IMR-90 (cell line): ENCODE data around the gene ACTRT2. TPM values are rescaled to one million over a fixed set of nuclear protein-coding genes. Genes with fewer than 3 reads are reported as not detected.

Source experiments
- ATAC-seq: fragments of 200-7000 bp; cut with Tn5 transposase; 2 replicates; pipeline ENCODE4 v1.9.1; 2020; ENCODE audit warnings: low read depth, mild to moderate bottlenecking, moderate library complexity
- BruUV-seq: library from RNA; stranded (reverse); fragments of 400-500 nt; replicated peaks from 2 replicates; lab custom pipeline; 2021; lab: Mats Ljungman, UMichigan
- CTCF ChIA-PET: fragments of 300-600 bp; formaldehyde crosslinking; extraction: SDS; loops from one replicate; lab custom pipeline; 2021; ENCODE audit warnings: antibody characterized with exemption; lab: Yijun Ruan, JAX
- POLR2A ChIA-PET: fragments of 300-600 bp; sonication (Branson Sonifier 250); formaldehyde crosslinking; loops from one replicate; lab custom pipeline; 2022; ENCODE audit warnings: antibody characterized with exemption; ENCODE audit not compliant: unreplicated experiment; lab: Charles Lee
- DNase-seq: peaks from one replicate; pipeline ENCODE4 v3.0.0; 2013
- H2AFZ ChIP-seq: replicated peaks from 2 replicates; pipeline ENCODE3; 2013; ENCODE audit warnings: low read length, mild to moderate bottlenecking; ENCODE audit not compliant: poor library complexity
- H2AK5ac ChIP-seq: 2 replicates; pipeline ENCODE4 v1.6.1; 2013; ENCODE audit warnings: low read depth, low read length, inconsistent platforms
- H2AK9ac ChIP-seq: replicated peaks from 2 replicates; pipeline ENCODE3; 2013; ENCODE audit warnings: mild to moderate bottlenecking, low read depth, low read length, moderate library complexity; ENCODE audit not compliant: poor library complexity
- H2BK120ac ChIP-seq: 2 replicates; pipeline ENCODE4 v1.6.1; 2013; ENCODE audit warnings: low read depth, low read length, inconsistent platforms
- H2BK15ac ChIP-seq: 3 replicates; pipeline ENCODE4 v1.6.1; 2013; ENCODE audit warnings: low read depth, low read length, inconsistent platforms
- H2BK20ac ChIP-seq: 2 replicates; pipeline ENCODE4 v1.6.1; 2013; ENCODE audit warnings: low read depth, mild to moderate bottlenecking, inconsistent platforms, low read length, moderate library complexity
- H2BK5ac ChIP-seq: 2 replicates; pipeline ENCODE4 v1.6.1; 2013; ENCODE audit warnings: mild to moderate bottlenecking, low read depth, low read length, inconsistent platforms; ENCODE audit not compliant: poor library complexity, severe bottlenecking
- H3K14ac ChIP-seq: replicated peaks from 2 replicates; pipeline ENCODE4 v1.6.1; 2013; ENCODE audit warnings: low read depth, low read length, inconsistent platforms
- H3K18ac ChIP-seq: 2 replicates; pipeline ENCODE4 v1.6.1; 2013; ENCODE audit warnings: low read depth, low read length, control low read depth
- H3K23ac ChIP-seq: 2 replicates; pipeline ENCODE4 v1.6.1; 2013; ENCODE audit warnings: low read depth, low read length, inconsistent platforms
- H3K27ac ChIP-seq: 2 replicates; pipeline ENCODE4 v1.5.1; 2013; ENCODE audit warnings: mild to moderate bottlenecking, control low read depth, low read length; ENCODE audit not compliant: insufficient read depth
- H3K27me3 ChIP-seq: 2 replicates; pipeline ENCODE4 v1.6.1; 2013; ENCODE audit warnings: low read length; ENCODE audit not compliant: control insufficient read depth, insufficient read depth
- H3K36me3 ChIP-seq: 2 replicates; pipeline ENCODE4 v1.6.1; 2013; ENCODE audit warnings: low read length, mixed read lengths; ENCODE audit not compliant: control insufficient read depth, insufficient read depth
- H3K4ac ChIP-seq: 2 replicates; pipeline ENCODE4 v1.6.1; 2013; ENCODE audit warnings: low read depth, low read length, inconsistent platforms
- H3K4me1 ChIP-seq: 2 replicates; pipeline ENCODE4 v1.6.1; 2013; ENCODE audit warnings: low read length, mixed read lengths; ENCODE audit not compliant: control insufficient read depth, insufficient read depth
- H3K4me2 ChIP-seq: 2 replicates; pipeline ENCODE4 v1.6.1; 2013; ENCODE audit warnings: low read depth, mild to moderate bottlenecking, control low read depth, low read length, moderate library complexity
- H3K4me3 ChIP-seq: 2 replicates; pipeline ENCODE4 v1.5.1; 2013; ENCODE audit warnings: low read depth, mild to moderate bottlenecking, control low read depth, low read length, moderate library complexity; ENCODE audit not compliant: insufficient read depth
- H3K56ac ChIP-seq: 2 replicates; pipeline ENCODE4 v1.6.1; 2013; ENCODE audit warnings: low read length, inconsistent platforms; ENCODE audit not compliant: insufficient read depth; ENCODE audit errors: extremely low read depth
- H3K79me1 ChIP-seq, 2 experiments: 2 replicates each; pipeline ENCODE4 v1.6.1; 2013; ENCODE audit warnings: low read length in 2 of 2, inconsistent platforms in 1 of 2, low read depth in 1 of 2
- H3K9ac ChIP-seq: 2 replicates; pipeline ENCODE4 v1.6.1; 2013; ENCODE audit warnings: low read depth, low read length, control low read depth
- H3K9me1 ChIP-seq: 2 replicates; pipeline ENCODE4 v1.6.1; 2013; ENCODE audit warnings: low read length, inconsistent platforms; ENCODE audit not compliant: insufficient read depth
- H3K9me3 ChIP-seq: 2 replicates; pipeline ENCODE4 v1.6.1; 2013; ENCODE audit warnings: low read length; ENCODE audit not compliant: control insufficient read depth, insufficient read depth
- H4K20me1 ChIP-seq: 2 replicates; pipeline ENCODE4 v1.6.1; 2013; ENCODE audit warnings: low read length, inconsistent platforms; ENCODE audit not compliant: insufficient read depth
- H4K5ac ChIP-seq: 2 replicates; pipeline ENCODE4 v1.6.1; 2013; ENCODE audit warnings: mild to moderate bottlenecking, low read depth, low read length, control low read depth
- H4K8ac ChIP-seq, 2 experiments: 2 replicates each; pipeline ENCODE4 v1.6.1; 2013; ENCODE audit warnings: low read depth in 2 of 2, low read length in 2 of 2, control low read depth in 1 of 2, inconsistent platforms in 1 of 2
- H4K91ac ChIP-seq: 2 replicates; pipeline ENCODE4 v1.6.1; 2013; ENCODE audit warnings: low read depth, low read length, inconsistent platforms; ENCODE audit not compliant: insufficient read depth
- BHLHE40 ChIP-seq: fragments of 150-350 bp; IDR thresholded peaks from 2 replicates; pipeline ENCODE4 v1.6.1; 2016; ENCODE audit warnings: mild to moderate bottlenecking, low read depth, low read length
- CEBPB ChIP-seq: IDR thresholded peaks from 2 replicates; pipeline ENCODE4 v1.6.1; 2012; ENCODE audit warnings: low read depth, low read length, improper control_type of control experiment
- CHD1 ChIP-seq: IDR thresholded peaks from 2 replicates; pipeline ENCODE4 v1.6.1; 2012; ENCODE audit warnings: low read depth, low read length, improper control_type of control experiment
- FOS ChIP-seq: fragments of 150-350 bp; IDR thresholded peaks from 2 replicates; pipeline ENCODE4 v1.6.1; 2016; ENCODE audit warnings: low read depth, low read length
- MAFK ChIP-seq: IDR thresholded peaks from 2 replicates; pipeline ENCODE4 v1.6.1; 2012; ENCODE audit warnings: low read depth, low read length, improper control_type of control experiment
- MXI1 ChIP-seq: IDR thresholded peaks from 2 replicates; pipeline ENCODE4 v1.6.1; 2012; ENCODE audit warnings: low read depth, mild to moderate bottlenecking, low read length, moderate library complexity, borderline replicate concordance
- NFE2L2 ChIP-seq: fragments of 150-350 bp; IDR thresholded peaks from 2 replicates; pipeline ENCODE4 v1.6.1; 2016; ENCODE audit warnings: low read depth, mild to moderate bottlenecking, low read length
- POLR2A ChIP-seq: IDR thresholded peaks from 2 replicates; pipeline ENCODE4 v1.6.1; 2012; ENCODE audit warnings: mild to moderate bottlenecking, low read depth, low read length
- RCOR1 ChIP-seq: IDR thresholded peaks from 2 replicates; pipeline ENCODE4 v1.6.1; 2012; ENCODE audit warnings: mild to moderate bottlenecking, low read length, improper control_type of control experiment; ENCODE audit not compliant: insufficient replicate concordance
- SMC3 ChIP-seq: fragments of 150-350 bp; IDR thresholded peaks from 2 replicates; pipeline ENCODE4 v1.6.1; 2016; ENCODE audit warnings: low read depth, mild to moderate bottlenecking, antibody characterized with exemption, low read length, moderate library complexity
- WGBS, 2 experiments: methylation state at CpG; one replicate each; pipeline versions ENCODE4 v1.1.5 to v1.1.7; 2013; ENCODE audit warnings: missing lambda C conversion rate in 2 of 2; ENCODE audit not compliant: insufficient read length in 1 of 2; ENCODE audit errors: extremely low coverage in 2 of 2; 5-methylcytosine and 5-hydroxymethylcytosine counted together
- dilution Hi-C: fragments of 300-500 bp; cut with HindIII; formaldehyde crosslinking; loops from one replicate; pipeline ENCODE4 v1.14.3; 2018; ENCODE audit warnings: low sequenced_read_pairs; ENCODE audit not compliant: unreplicated experiment
- in situ Hi-C: fragments of 300-500 bp; cut with MboI; formaldehyde crosslinking; loops from 3 replicates; pipeline ENCODE4 v1.14.3; 2019; ENCODE audit warnings: low sequenced_read_pairs, inconsistent platforms, mixed read lengths
- intact Hi-C: fragments of 100-400 bp; cut with micrococcal nuclease; formaldehyde crosslinking; loops from 2 replicates; pipeline ENCODE4 v1.10.0; 2022
- polyA plus RNA-seq, 3 experiments: library from polyadenylated mRNA; depleted of rRNA; stranded (reverse); fragments of >200 nt; gene quantifications; 2 replicates each; pipeline ENCODE4 v1.2.3, GENCODE V29; 2012; ENCODE audit warnings: low replicate concordance in 1 of 3
- total RNA-seq: library from RNA; depleted of rRNA; stranded (reverse); fragments of >200 nt; gene quantifications from 2 replicates; pipeline ENCODE4 v1.2.3, GENCODE V29; 2012
- TF ChIP-seq, protein P1 (sequence below): fragments of 150-350 bp; IDR thresholded peaks from 2 replicates; pipeline ENCODE4 v1.6.1; 2016; ENCODE audit warnings: low read depth, mild to moderate bottlenecking, low read length, moderate library complexity, borderline replicate concordance
- TF ChIP-seq, protein P2 (sequence below): conservative IDR thresholded peaks from 2 replicates; pipeline ENCODE4 v1.5.1; 2012; ENCODE audit warnings: mild to moderate bottlenecking, low read depth, low read length, improper control_type of control experiment

Gene ACTRT2
- total and polyA plus RNA-seq, 2 of the 4 experiments (the other 2 are of a cell fraction): not detected

DNA sequence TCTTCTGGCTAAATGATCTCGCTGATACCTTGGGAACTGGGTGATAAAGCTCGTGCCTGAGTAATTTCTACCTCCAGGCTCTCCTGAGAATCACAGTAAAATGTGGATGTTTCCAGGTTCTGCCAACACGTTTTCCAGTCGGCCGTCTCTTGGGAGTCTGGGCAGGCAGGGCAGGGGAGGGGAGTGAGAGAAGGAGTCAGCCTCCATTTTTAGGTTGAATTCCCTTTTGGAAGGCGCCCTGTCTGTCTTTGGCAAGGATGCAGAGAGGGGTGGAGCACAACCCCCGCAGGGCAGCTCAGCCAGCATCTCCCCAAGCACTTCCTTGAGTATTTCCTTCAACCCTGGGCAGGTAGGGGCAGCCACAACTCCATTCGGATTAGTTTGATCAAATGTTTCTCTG lies 15.5 kb upstream of the ACTRT2 start:
- H2BK120ac ChIP-seq: no peak overlapping the region
- no TSS peak for BruUV-seq
- H4K8ac ChIP-seq: no peak overlapping the region
- DNase-seq: no peak
- TF ChIP-seq MAFK (no peak), RCOR1 (no peak), SMC3 (no peak), BHLHE40 (no peak), MXI1 (no peak), FOS (no peak), CEBPB (no peak), CHD1 (no peak), NFE2L2 (no peak), POLR2A (no peak)
- TF ChIP-seq, protein P1, sequence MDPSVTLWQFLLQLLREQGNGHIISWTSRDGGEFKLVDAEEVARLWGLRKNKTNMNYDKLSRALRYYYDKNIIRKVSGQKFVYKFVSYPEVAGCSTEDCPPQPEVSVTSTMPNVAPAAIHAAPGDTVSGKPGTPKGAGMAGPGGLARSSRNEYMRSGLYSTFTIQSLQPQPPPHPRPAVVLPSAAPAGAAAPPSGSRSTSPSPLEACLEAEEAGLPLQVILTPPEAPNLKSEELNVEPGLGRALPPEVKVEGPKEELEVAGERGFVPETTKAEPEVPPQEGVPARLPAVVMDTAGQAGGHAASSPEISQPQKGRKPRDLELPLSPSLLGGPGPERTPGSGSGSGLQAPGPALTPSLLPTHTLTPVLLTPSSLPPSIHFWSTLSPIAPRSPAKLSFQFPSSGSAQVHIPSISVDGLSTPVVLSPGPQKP: no peak
- TF ChIP-seq, protein P2, sequence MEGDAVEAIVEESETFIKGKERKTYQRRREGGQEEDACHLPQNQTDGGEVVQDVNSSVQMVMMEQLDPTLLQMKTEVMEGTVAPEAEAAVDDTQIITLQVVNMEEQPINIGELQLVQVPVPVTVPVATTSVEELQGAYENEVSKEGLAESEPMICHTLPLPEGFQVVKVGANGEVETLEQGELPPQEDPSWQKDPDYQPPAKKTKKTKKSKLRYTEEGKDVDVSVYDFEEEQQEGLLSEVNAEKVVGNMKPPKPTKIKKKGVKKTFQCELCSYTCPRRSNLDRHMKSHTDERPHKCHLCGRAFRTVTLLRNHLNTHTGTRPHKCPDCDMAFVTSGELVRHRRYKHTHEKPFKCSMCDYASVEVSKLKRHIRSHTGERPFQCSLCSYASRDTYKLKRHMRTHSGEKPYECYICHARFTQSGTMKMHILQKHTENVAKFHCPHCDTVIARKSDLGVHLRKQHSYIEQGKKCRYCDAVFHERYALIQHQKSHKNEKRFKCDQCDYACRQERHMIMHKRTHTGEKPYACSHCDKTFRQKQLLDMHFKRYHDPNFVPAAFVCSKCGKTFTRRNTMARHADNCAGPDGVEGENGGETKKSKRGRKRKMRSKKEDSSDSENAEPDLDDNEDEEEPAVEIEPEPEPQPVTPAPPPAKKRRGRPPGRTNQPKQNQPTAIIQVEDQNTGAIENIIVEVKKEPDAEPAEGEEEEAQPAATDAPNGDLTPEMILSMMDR: no peak
- H3K9me3 ChIP-seq: peaks cover 57% of the 10 kb centered on the region
- no peak overlapping the region for H3K56ac ChIP-seq
- H2AK5ac ChIP-seq: no peak overlapping the region
- no peaks in the 10 kb centered on the region for H3K9me1 ChIP-seq
- no peak overlapping the region for H3K4me3 ChIP-seq
- H2AK9ac ChIP-seq: no peak overlapping the region
- intact Hi-C loops: no loop called here
- dilution Hi-C loops: no loop called here
- no peaks in the 10 kb centered on the region for H3K4me1 ChIP-seq
- H3K4me2 ChIP-seq: no peak overlapping the region
- no peak overlapping the region for H2BK5ac ChIP-seq
- no peaks in the 10 kb centered on the region for H3K27me3 ChIP-seq
- H2BK20ac ChIP-seq: no peak overlapping the region
- WGBS, 2 experiments: no CpG with 5 or more reads among the region's 8 CpGs
- H4K5ac ChIP-seq: no peak overlapping the region
- no peak for ATAC-seq
- H3K14ac ChIP-seq: no peak overlapping the region
- no peak overlapping the region for H3K18ac ChIP-seq
- H3K27ac ChIP-seq: no peak overlapping the region
- ChIA-PET CTCF (no interaction called here), POLR2A (no interaction called here)
- H3K36me3 ChIP-seq: no peaks in the 10 kb centered on the region
- H4K91ac ChIP-seq: no peak overlapping the region
- H3K79me1 ChIP-seq: no peaks in the 10 kb centered on the region
- H3K4ac ChIP-seq: no peak overlapping the region
- in situ Hi-C loops: no loop called here
- H3K23ac ChIP-seq: no peak overlapping the region
- no peaks in the 10 kb centered on the region for H4K20me1 ChIP-seq
- no peak overlapping the region for H2BK15ac ChIP-seq
- H3K9ac ChIP-seq: no peak overlapping the region
- H2AFZ ChIP-seq: no peak overlapping the region
